ENCODE measurements around the gene COL9A3.

DNA sequence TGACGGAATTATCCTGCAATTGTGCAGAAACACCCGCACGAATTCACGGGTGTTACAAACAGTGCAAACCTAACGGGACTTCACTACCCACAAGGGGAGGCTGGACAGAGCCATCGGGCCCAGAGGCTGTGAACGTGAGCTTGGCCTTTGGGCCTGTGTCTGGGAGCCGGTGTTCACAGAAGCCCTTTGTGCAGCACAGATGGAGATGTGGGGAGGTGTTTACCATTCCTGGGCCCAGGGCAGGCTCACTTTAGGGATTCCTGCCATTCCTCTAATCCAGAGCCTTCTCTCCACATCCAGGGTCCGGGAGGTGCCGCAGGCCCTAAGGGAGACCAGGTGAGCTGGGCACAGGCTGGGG, 15.0 kb downstream of the COL9A3 start:
- TF ChIP-seq, protein P1, sequence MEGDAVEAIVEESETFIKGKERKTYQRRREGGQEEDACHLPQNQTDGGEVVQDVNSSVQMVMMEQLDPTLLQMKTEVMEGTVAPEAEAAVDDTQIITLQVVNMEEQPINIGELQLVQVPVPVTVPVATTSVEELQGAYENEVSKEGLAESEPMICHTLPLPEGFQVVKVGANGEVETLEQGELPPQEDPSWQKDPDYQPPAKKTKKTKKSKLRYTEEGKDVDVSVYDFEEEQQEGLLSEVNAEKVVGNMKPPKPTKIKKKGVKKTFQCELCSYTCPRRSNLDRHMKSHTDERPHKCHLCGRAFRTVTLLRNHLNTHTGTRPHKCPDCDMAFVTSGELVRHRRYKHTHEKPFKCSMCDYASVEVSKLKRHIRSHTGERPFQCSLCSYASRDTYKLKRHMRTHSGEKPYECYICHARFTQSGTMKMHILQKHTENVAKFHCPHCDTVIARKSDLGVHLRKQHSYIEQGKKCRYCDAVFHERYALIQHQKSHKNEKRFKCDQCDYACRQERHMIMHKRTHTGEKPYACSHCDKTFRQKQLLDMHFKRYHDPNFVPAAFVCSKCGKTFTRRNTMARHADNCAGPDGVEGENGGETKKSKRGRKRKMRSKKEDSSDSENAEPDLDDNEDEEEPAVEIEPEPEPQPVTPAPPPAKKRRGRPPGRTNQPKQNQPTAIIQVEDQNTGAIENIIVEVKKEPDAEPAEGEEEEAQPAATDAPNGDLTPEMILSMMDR (IDR thresholded peaks at IDR 0.05) = no peak
- no peak for TF ChIP-seq POLR2A (IDR thresholded peaks at IDR 0.05)

All from transverse colon (tissue), 3 donors.